T-helper 22 cell (primary cell): Measurements from ENCODE around the gene HHIPL1.

Experiments used
- DNase-seq: peaks from one replicate; pipeline ENCODE4 v3.0.0-alpha.2; 2020; ENCODE audit warnings: low read depth

Gene HHIPL1

DNA sequence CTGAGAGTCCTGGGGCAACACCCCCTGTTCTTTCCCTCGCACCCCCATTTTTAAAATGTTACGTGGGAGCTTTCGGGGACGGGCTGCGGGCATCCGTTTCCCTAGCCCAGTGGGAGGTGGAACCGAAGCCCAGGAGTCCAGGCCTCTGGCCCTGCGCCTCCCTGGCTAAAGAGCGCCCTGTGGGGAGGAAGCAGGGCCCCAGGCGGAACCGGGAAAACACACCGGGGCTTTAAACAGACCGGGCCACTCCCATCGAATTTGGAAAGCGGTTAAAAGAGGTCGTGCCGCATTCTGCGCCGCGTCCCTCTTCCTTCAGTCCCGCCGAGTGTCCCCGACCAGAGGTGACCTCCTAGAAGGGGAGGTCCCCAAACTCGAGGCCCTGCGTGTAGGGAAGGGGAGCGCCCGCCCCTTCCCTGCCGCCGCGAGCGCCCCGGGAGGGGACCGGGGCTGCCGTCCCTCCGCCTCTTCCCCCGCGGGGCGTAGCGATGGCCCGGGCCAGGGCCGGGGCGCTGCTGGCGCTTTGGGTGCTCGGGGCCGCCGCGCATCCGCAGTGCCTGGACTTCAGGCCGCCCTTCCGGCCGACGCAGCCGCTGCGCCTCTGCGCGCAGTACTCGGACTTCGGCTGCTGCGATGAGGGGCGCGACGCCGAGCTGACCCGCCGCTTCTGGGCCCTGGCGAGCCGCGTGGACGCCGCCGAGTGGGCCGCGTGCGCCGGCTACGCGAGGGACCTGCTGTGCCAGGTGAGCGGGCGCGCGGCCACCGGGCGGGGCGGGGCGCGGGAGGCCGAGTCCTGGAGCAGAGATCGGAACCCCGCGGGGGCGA lies at the start of gene HHIPL1:
Gene HHIPL1 (plus strand): TSS at position 407 of the 822 bp plus-strand sequence. CDS start 79 bp downstream, at position 486.
- no peak for DNase-seq

DNA sequence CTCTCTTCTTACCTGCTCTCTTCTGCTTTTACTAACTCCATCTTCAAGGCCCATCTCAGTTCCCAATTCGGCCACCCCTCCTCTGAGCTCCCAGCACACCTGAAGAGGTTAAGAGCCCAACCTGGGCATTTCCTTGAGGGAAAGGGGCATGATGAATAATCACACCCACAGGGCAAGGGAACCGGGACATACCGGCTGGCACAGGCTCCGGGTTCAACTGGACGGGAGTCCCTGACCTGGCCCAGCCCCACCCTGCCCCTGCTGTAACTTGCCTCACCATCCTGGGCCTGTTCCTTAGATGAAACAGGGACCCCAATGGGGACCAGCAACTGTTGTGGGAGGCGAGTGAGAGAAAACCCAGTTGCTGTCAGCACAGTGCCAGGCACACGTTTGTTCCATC lies 49.4 kb upstream of the HHIPL1 start:
- DNase-seq = no peak

- no peak for DNase-seq
Observed at GRCh38 chr14:99596071-99596627, 48.8 kb upstream of the HHIPL1 start.

GRCh38 chr14:99596772-99597171 lies 48.2 kb upstream of the HHIPL1 start:
- no peak for DNase-seq

DNA sequence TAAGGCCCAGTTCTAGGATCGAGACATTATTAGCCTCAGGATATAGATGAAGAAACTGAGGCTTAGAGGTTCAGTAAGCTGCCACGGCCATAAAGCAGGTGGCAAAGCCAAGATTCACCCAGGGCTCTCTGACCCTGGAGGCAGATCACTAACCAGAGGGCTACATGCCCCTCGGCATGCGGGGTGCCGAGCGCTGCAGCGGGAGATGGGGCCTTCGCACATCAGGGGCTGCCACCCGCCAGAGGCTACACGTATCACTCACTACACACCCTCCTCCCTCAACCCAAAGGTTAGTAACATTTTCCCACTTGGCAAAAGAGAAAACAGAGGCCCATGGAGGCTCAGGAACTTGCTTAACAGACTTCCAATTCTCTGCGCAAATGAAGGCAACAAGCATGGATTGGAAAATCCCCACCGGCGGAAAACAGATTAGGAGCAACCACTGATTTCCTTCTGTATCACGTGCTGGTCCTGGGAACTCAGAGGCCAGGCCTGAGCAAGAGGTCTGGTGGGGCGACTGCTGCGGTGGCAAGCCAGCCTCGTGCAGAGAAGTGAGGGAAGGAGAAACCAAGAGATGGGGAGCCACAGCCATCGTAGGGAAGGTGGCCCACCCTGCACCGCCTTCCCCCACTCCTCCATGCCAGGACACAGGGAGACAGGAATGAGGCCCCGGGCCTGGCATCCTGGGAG lies 46.9 kb upstream of the HHIPL1 start:
- no peak for DNase-seq

GRCh38 chr14:99598774-99599173 lies 46.2 kb upstream of the HHIPL1 start:
- DNase-seq = no peak

- no peak for DNase-seq
Observed at GRCh38 chr14:99599393-99599792, 45.5 kb upstream of the HHIPL1 start.

DNA sequence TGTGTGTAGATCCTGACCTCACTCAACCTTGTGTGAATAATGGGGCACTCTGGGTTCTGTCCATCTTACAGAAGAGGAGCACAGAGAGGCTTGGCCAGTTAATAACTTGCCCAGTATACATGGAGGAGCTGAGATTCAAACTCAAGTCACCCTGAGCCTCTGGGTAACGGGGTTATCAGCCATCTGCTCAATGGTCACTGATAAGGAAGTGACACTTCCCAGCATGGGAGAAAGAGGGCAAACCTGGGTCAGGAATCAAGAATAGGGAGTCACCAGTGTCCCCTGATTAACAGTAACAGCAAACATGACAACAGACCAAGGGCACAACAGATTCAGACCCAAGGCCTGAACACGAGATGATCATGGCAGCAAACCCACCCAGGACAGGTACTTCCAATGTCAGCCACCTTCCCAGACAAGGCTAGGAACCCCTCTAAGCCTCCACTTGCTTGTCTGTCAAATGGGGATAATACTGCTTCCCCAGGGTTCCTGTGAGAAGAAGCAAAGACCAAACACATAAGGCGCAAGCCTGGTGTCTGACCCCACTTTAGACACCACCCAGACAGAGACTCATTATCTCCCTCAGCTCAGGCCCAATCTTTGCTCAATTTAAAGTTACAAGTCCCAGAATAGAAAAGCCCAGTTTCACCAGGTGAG lies 44.6 kb upstream of the HHIPL1 start:
- DNase-seq = no peak

DNA sequence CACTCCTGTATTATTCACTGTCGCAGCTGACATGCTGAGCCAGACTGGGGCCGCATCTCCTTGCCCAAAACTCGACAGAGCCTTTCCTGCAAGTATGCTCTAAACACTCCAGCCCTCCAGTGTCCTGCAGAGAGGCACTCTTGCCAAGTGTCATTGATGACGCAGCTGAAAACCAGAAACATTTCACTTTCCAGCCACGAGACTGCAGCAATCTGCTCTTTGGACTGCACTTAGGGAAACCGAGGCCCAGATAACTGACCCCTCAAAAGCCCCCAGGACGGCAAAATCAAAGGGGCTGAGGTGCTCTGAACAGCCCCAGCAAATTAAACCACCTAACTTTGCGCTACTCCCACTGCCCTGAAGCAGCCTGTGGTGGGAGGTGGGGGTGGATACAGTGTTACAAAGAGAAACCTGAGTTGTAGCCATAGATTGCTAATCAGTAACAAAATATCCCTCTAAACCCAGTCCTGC lies 43.5 kb upstream of the HHIPL1 start:
- no peak for DNase-seq

DNA sequence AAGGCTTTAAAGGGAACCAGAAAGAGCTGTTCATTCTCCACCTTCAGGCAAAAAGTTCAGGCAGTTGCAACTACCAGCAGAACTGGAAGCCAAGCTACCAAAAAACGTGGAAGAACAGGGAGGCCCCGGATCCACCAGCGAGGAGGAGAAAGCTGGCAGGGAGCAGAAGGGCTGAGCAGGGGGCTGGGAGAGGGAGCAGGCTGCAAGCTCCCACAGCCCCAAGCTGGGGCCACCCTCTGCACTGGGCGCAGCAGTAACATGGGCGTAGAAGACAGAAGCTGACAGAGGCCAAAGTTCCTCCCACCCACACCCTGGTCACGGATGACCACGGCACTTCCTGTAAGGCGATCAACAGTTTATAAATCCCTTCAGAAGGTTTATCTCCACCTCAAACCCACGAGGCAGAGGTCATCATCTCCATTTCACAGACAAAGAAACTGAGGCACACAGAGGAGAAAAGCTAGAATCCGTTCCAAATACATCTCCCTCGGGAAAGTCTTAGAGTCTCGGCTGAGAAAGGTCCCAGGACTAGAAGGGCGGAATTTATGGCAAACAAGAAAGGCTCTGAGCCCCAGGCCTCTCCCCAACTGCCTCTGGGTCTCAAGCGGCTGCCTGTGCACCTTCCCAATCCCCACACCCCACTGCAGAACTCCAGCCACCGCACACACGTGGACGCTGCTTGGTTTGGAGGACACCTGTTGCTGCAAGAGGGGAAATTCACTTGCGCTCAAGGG lies 42.7 kb upstream of the HHIPL1 start:
- DNase-seq = no peak

DNA sequence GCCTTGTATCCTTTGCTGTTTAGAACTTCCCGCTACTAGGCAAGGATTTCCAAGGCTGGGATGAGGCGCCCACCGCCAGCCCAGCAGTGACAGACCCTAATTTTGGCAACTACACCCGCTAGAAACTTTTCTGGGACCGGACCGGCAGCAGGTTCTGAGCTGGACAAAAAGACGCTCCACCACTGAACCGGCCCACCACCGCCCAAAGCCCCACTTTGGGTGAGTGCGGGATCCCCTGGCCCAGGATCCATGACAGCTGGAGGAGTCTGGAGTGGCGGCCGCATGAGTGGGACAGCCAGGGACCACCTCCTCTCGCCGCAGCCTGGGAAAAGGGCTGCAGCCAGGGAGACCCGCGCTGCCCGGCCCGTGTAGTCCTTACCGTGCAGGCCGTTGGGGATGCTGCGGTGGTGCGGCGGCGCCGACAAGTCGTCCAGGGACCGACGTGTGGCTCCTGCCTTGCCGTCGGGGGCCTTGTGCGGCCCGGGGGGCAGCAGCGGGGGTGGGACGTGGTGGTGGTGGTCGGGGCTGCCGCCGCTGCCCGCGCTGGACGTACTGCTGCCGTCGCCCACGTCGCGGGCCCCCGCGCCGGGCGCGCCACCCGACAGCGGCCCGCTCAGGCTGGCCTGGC lies 42.0 kb upstream of the HHIPL1 start:
- DNase-seq = no peak

- DNase-seq = peak; percentile 33
Observed at GRCh38 chr14:99603471-99604277, 41.3 kb upstream of the HHIPL1 start, which contains the start of gene CCDC85C. CCDC85C (minus strand) TSS chr14:99604207; CDS start chr14:99603959, 248 bp downstream.

DNA sequence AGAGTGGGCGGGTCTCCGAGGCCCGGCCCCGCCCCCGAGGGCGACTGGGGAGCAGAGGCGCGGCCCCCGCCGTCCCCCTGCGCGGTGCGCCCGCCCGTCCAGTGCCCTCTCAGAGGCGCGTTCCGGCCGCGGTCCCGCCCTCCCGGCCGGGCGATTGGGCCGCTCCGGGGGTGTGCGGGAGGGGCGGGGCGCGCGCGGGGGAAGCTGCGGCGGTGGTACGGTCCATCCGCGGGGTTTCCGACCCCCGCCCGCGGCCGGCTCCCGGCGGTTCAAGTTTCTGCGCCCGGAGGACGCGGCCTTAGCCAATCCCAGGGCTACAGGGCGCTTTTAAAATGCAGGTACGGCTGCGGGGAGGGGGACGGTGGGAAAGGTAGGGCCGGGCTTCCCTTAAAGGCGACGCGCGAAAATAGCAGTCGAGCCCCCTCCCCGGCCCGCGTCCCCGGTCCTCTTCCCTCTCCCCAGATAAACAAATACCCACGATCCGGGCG lies 40.6 kb upstream of the HHIPL1 start:
- peak; percentile 91 for DNase-seq

DNA sequence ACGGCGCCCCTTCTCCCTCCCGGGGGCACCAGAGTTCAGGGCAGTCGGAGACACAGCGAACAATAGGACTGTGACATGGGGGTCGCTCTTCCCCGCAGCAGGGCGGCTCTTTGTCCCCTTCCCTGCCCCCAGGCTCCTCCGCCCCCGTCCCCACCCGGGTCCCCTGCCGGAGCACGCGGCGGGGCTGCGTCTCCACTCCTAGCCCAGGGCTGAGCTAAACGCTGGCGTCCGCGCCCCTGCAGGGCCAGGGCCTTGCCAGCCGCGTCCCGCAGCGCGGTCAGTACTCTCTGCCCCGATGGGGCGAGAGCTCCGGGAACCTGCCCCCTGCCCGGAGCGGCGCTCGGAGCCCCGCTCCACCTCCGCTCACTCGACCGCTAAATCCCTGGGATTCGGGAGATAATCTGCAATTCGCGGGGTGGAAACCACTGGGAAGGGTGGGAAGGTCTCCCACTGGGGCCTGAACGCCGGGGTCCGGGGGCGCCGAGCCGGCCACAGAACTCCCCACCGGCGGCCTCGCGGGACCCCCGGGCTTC lies 40.1 kb upstream of the HHIPL1 start:
- DNase-seq = no peak

- DNase-seq = peak; percentile 74
Observed at GRCh38 chr14:99605299-99605961, 39.5 kb upstream of the HHIPL1 start.

GRCh38 chr14:99606359-99606758 lies 38.6 kb upstream of the HHIPL1 start:
- DNase-seq = no peak

DNA sequence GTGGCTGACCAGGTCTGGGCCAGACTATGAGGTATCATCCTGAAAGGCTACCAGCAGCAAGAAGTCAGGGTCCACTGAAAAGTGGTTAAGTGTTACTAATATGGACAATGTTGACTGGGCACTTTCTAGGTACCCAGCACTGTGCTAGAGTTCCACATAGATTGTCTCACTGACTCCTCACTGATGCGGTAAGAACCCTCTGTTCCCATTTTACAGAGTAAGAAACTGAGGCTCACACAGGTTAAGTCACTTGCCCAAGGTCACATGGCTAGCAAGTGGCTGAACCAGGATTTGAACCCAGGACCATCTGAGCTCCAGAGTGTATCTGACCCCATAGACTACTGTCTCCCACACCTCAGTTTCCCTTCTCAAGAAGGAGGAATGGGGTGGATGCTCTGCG lies 36.3 kb upstream of the HHIPL1 start:
- no peak for DNase-seq

GRCh38 chr14:99609245-99610170 lies 35.4 kb upstream of the HHIPL1 start:
- no peak for DNase-seq
